NAMALWA (cell line): ENCODE measurements around the gene TACC2.
"Not testable (repeated sequence)": the region's sequence is repeated elsewhere in the genome, so short reads cannot be mapped to it uniquely, and the experiment has no call there.

Experiments
- DNase-seq: peaks from one replicate; pipeline ENCODE4 v3.0.0-alpha.2; 2015; ENCODE audit warnings: low spot score

The TACC2 gene

GRCh38 chr10:122057841-122058413, 69.0 kb downstream of the TACC2 start:
- no peak for DNase-seq

- DNase-seq, result no peak
Measured at GRCh38 chr10:122060250-122060649, 71.3 kb downstream of the TACC2 start.

GRCh38 chr10:122062831-122063674, 74.1 kb downstream of the TACC2 start:
- no peak for DNase-seq

- not testable (repeated sequence) for DNase-seq
Measured at GRCh38 chr10:122066337-122066939, 77.5 kb downstream of the TACC2 start.

GRCh38 chr10:122068844-122069243, 79.9 kb downstream of the TACC2 start:
- no peak for DNase-seq

- no peak for DNase-seq
Measured at GRCh38 chr10:122072491-122072890, 83.5 kb downstream of the TACC2 start.

- DNase-seq, result no peak
Measured at GRCh38 chr10:122073508-122073907, 84.5 kb downstream of the TACC2 start.

GRCh38 chr10:122075171-122075570, 86.2 kb downstream of the TACC2 start:
- DNase-seq, result no peak

- not testable (repeated sequence) for DNase-seq
Measured at GRCh38 chr10:122075876-122076275, 86.9 kb downstream of the TACC2 start.

GRCh38 chr10:122077311-122077875, 88.4 kb downstream of the TACC2 start:
- DNase-seq, result no peak

- DNase-seq, result no peak
Measured at GRCh38 chr10:122078326-122078725, 89.4 kb downstream of the TACC2 start.

- DNase-seq, result no peak
Measured at GRCh38 chr10:122078965-122079795, 90.2 kb downstream of the TACC2 start.

- no peak for DNase-seq
Measured at GRCh38 chr10:122082616-122083477, 93.9 kb downstream of the TACC2 start.

- no peak for DNase-seq
Measured at GRCh38 chr10:122083478-122084025, 94.6 kb downstream of the TACC2 start.

- no peak for DNase-seq
Measured at GRCh38 chr10:122084286-122085041, 95.5 kb downstream of the TACC2 start.

GRCh38 chr10:122085423-122085911, 96.5 kb downstream of the TACC2 start:
- DNase-seq, result no peak

- DNase-seq, result no peak
Measured at GRCh38 chr10:122086416-122087240, 97.7 kb downstream of the TACC2 start.

GRCh38 chr10:122087436-122087835, 98.5 kb downstream of the TACC2 start:
- no peak for DNase-seq
